HEK293 (cell line): Measurements from ENCODE around the gene OR51V1.

ENCODE experiments used
- CTCF ChIA-PET: fragments of 350-600 bp; formaldehyde crosslinking; extraction: SDS; loops from one replicate; lab custom pipeline; 2021; ENCODE audit warnings: antibody characterized with exemption; lab: Yijun Ruan, JAX
- POLR2A ChIA-PET: fragments of 300-600 bp; formaldehyde crosslinking; extraction: SDS; loops from one replicate; lab custom pipeline; 2020; ENCODE audit warnings: antibody characterized with exemption, inconsistent platforms; lab: Yijun Ruan, JAX
- H3K27ac ChIP-seq: fragments of 200-500 bp; sonication (Bioruptor generic); 2 replicates; pipeline ENCODE4 v1.5.1; 2014; ENCODE audit warnings: low read depth, low read length, control low read depth, inconsistent platforms; ENCODE audit errors: extremely low read depth
- H3K36me3 ChIP-seq, 2 experiments: fragments of 200-500 bp in 1 of 2; sonication (Bioruptor generic) in 1 of 2; 1 replicate in 1 of 2; 2 replicates in 1 of 2; pipeline ENCODE4 v1.5.1; 2014 to 2017; ENCODE audit warnings: inconsistent platforms in 2 of 2, low read length in 2 of 2; ENCODE audit not compliant: control insufficient read depth in 2 of 2, insufficient read depth in 1 of 2
- H3K4me1 ChIP-seq: fragments of 200-500 bp; sonication (Bioruptor generic); 2 replicates; pipeline ENCODE4 v1.5.1; 2014; ENCODE audit warnings: mild to moderate bottlenecking, low read length, inconsistent platforms; ENCODE audit not compliant: control insufficient read depth, insufficient read depth
- H3K4me3 ChIP-seq: 2 replicates; pipeline ENCODE4 v1.5.1; 2011; ENCODE audit warnings: low read depth, mild to moderate bottlenecking, control low read depth, low read length, moderate library complexity
- H3K9me3 ChIP-seq: fragments of 200-500 bp; sonication (Bioruptor generic); 2 replicates; pipeline ENCODE4 v1.5.1; 2014; ENCODE audit warnings: low read depth, low read length, inconsistent platforms; ENCODE audit not compliant: control insufficient read depth, insufficient read depth
- BCL11B ChIP-seq: fragments of 450-650 bp; formaldehyde crosslinking; IDR thresholded peaks from 2 replicates; pipeline ENCODE4 v1.5.1; 2016; ENCODE audit warnings: low read depth, missing biosample characterization, missing genetic modification characterization
- CTCF ChIP-seq: fragments of 450-650 bp; formaldehyde crosslinking; IDR thresholded peaks from 2 replicates; pipeline ENCODE4 v1.5.1; 2016; ENCODE audit warnings: missing biosample characterization, missing genetic modification characterization
- GLIS1 ChIP-seq: fragments of 450-650 bp; formaldehyde crosslinking; IDR thresholded peaks from 2 replicates; pipeline ENCODE4 v1.5.1; 2016; ENCODE audit warnings: missing biosample characterization, missing genetic modification characterization
- GLIS2 ChIP-seq: fragments of 450-650 bp; formaldehyde crosslinking; IDR thresholded peaks from 2 replicates; pipeline ENCODE4 v1.5.1; 2016; ENCODE audit warnings: missing biosample characterization, missing genetic modification characterization
- IKZF3 ChIP-seq: fragments of 450-650 bp; IDR thresholded peaks from 2 replicates; pipeline ENCODE4 v1.5.0; 2018; ENCODE audit warnings: missing biosample characterization, mild to moderate bottlenecking, missing genetic modification characterization, moderate library complexity
- KLF8 ChIP-seq: fragments of 450-650 bp; formaldehyde crosslinking; IDR thresholded peaks from 2 replicates; pipeline ENCODE4 v1.5.1; 2016; ENCODE audit warnings: missing biosample characterization, missing genetic modification characterization
- PRDM1 ChIP-seq: fragments of 450-650 bp; formaldehyde crosslinking; IDR thresholded peaks from 2 replicates; pipeline ENCODE4; 2016; ENCODE audit warnings: missing biosample characterization, missing genetic modification characterization
- SALL2 ChIP-seq: fragments of 450-650 bp; formaldehyde crosslinking; IDR thresholded peaks from 2 replicates; pipeline ENCODE4 v1.5.0; 2017; ENCODE audit warnings: missing biosample characterization, mild to moderate bottlenecking, missing genetic modification characterization, borderline replicate concordance
- ZBTB8A ChIP-seq: fragments of 450-650 bp; formaldehyde crosslinking; IDR thresholded peaks from 2 replicates; pipeline ENCODE4 v1.5.1; 2016; ENCODE audit warnings: missing biosample characterization, missing genetic modification characterization
- ZNF133 ChIP-seq: fragments of 450-650 bp; formaldehyde crosslinking; IDR thresholded peaks from 2 replicates; pipeline ENCODE4 v1.5.1; 2016; ENCODE audit warnings: missing biosample characterization, missing genetic modification characterization
- ZNF202 ChIP-seq: fragments of 450-650 bp; formaldehyde crosslinking; IDR thresholded peaks from 2 replicates; pipeline ENCODE4 v1.5.1; 2016; ENCODE audit warnings: missing biosample characterization, missing genetic modification characterization, borderline replicate concordance
- ZNF223 ChIP-seq: fragments of 450-650 bp; formaldehyde crosslinking; IDR thresholded peaks from 2 replicates; pipeline ENCODE4 v1.5.1; 2016; ENCODE audit warnings: missing biosample characterization, missing genetic modification characterization
- ZNF274 ChIP-seq, 2 experiments: fragments of 200-500 bp in 1 of 2; fragments of 450-650 bp in 1 of 2; sonication (Bioruptor generic) in 1 of 2; formaldehyde crosslinking in 1 of 2; IDR thresholded peaks; 2 replicates each; pipeline versions ENCODE4 v1.5.1 to v1.6.1; 2014 to 2016; ENCODE audit warnings: borderline replicate concordance in 1 of 2, inconsistent platforms in 1 of 2, low read length in 1 of 2, missing biosample characterization in 1 of 2, missing genetic modification characterization in 1 of 2
- ZNF311 ChIP-seq: fragments of 450-650 bp; formaldehyde crosslinking; IDR thresholded peaks from 2 replicates; pipeline ENCODE4 v1.5.1; 2017; ENCODE audit warnings: missing biosample characterization, missing genetic modification characterization, borderline replicate concordance
- ZNF362 ChIP-seq: fragments of 450-650 bp; formaldehyde crosslinking; IDR thresholded peaks from 2 replicates; pipeline ENCODE4 v1.5.1; 2016; ENCODE audit warnings: missing biosample characterization, missing genetic modification characterization
- ZNF449 ChIP-seq: fragments of 450-650 bp; formaldehyde crosslinking; IDR thresholded peaks from 2 replicates; pipeline ENCODE4 v1.5.1; 2017; ENCODE audit warnings: missing biosample characterization, mild to moderate bottlenecking, missing genetic modification characterization, moderate library complexity
- ZNF530 ChIP-seq: fragments of 450-650 bp; formaldehyde crosslinking; IDR thresholded peaks from 2 replicates; pipeline ENCODE4 v1.5.1; 2016; ENCODE audit warnings: low read depth, missing biosample characterization, missing genetic modification characterization
- ZNF560 ChIP-seq: fragments of 450-650 bp; formaldehyde crosslinking; IDR thresholded peaks from 2 replicates; pipeline ENCODE4 v1.5.1; 2017; ENCODE audit warnings: missing biosample characterization, missing genetic modification characterization, borderline replicate concordance
- ZNF561 ChIP-seq: fragments of 450-650 bp; IDR thresholded peaks from 2 replicates; pipeline ENCODE4 v1.5.1; 2018; ENCODE audit warnings: missing biosample characterization, missing genetic modification characterization, borderline replicate concordance
- ZNF623 ChIP-seq: fragments of 450-650 bp; formaldehyde crosslinking; IDR thresholded peaks from 2 replicates; pipeline ENCODE4 v1.5.1; 2016; ENCODE audit warnings: missing biosample characterization, missing genetic modification characterization
- ZNF645 ChIP-seq: fragments of 450-650 bp; formaldehyde crosslinking; IDR thresholded peaks from 2 replicates; pipeline ENCODE4; 2016; ENCODE audit warnings: missing biosample characterization, missing genetic modification characterization
- ZNF660 ChIP-seq: fragments of 450-650 bp; IDR thresholded peaks from 2 replicates; pipeline ENCODE4 v1.5.1; 2018; ENCODE audit warnings: missing biosample characterization, mild to moderate bottlenecking, missing genetic modification characterization
- ZNF664 ChIP-seq: fragments of 450-650 bp; formaldehyde crosslinking; IDR thresholded peaks from 2 replicates; pipeline ENCODE4 v1.5.1; 2016; ENCODE audit warnings: missing biosample characterization, missing genetic modification characterization
- ZNF768 ChIP-seq: fragments of 450-650 bp; formaldehyde crosslinking; IDR thresholded peaks from 2 replicates; pipeline ENCODE4 v1.5.1; 2018; ENCODE audit warnings: missing biosample characterization, mild to moderate bottlenecking, missing genetic modification characterization
- ZNF843 ChIP-seq: fragments of 450-650 bp; formaldehyde crosslinking; IDR thresholded peaks from 2 replicates; pipeline ENCODE4 v1.5.1; 2016; ENCODE audit warnings: missing biosample characterization, missing genetic modification characterization

Gene OR51V1

GRCh38 chr11:5197536-5197935 is 2.9 kb downstream of the OR51V1 start:
- ChIA-PET POLR2A (no interaction called here), CTCF (interaction anchor here (0.6 to 1.2 kb wide), 2 partner anchors 42 to 92 kb away, joined by 3 to 5 read pairs; no protein-coding TSS in a partner anchor)
- no peak overlapping the region for H3K4me3 ChIP-seq
- H3K4me1 ChIP-seq, result no peaks in the 10 kb centered on the region
- TF ChIP-seq IKZF3 (tag by site-specific recombination) (no peak), ZNF223 (no peak), ZNF660 (tag by site-specific recombination) (no peak), PRDM1 (tag by site-specific recombination) (no peak), ZNF843 (tag by site-specific recombination) (no peak)
- H3K9me3 ChIP-seq, result no peaks in the 10 kb centered on the region
- H3K27ac ChIP-seq, result no peak overlapping the region
- no peaks in the 10 kb centered on the region for H3K36me3 ChIP-seq

GRCh38 chr11:5196731-5197130 is 3.8 kb downstream of the OR51V1 start:
- no peak overlapping the region for H3K27ac ChIP-seq
- no peaks in the 10 kb centered on the region for H3K9me3 ChIP-seq
- no peaks in the 10 kb centered on the region for H3K4me1 ChIP-seq
- CTCF ChIA-PET, result interaction anchor here (1.2 kb wide), 1 partner anchor 93 kb away, joined by 3 read pairs; no protein-coding TSS in a partner anchor
- POLR2A ChIA-PET, result no interaction called here
- TF ChIP-seq ZNF768 (tag by site-specific recombination) (no peak), ZNF664 (tag by site-specific recombination) (no peak), ZNF202 (tag by site-specific recombination) (no peak), SALL2 (tag by site-specific recombination) (no peak), ZNF449 (no peak), ZNF623 (tag by site-specific recombination) (no peak), ZNF133 (tag by site-specific recombination) (no peak), BCL11B (tag by site-specific recombination) (no peak), CTCF (tag by site-specific recombination) (no peak), ZNF561 (tag by site-specific recombination) (no peak)
- no peak overlapping the region for H3K4me3 ChIP-seq
- H3K36me3 ChIP-seq, result no peaks in the 10 kb centered on the region

- ChIA-PET POLR2A (no interaction called here), CTCF (no interaction called here)
- Histone ChIP-seq H3K9me3 (no peaks in the 10 kb centered on the region), H3K36me3 (no peaks in the 10 kb centered on the region), H3K27ac (no peak overlapping the region), H3K4me3 (no peak overlapping the region), H3K4me1 (no peaks in the 10 kb centered on the region)
- no peak for TF ChIP-seq ZNF274 (IDR thresholded peaks at IDR 0.05; ENCODE audit: low read length)
- TF ChIP-seq ZNF274 (tag by site-specific recombination; IDR thresholded peaks at IDR 0.05; ENCODE audit: borderline replicate concordance), result no peak
- TF ChIP-seq KLF8 (tag by site-specific recombination), result no peak
- TF ChIP-seq ZNF561 (tag by site-specific recombination), result no peak
- no peak for TF ChIP-seq ZNF645
- TF ChIP-seq GLIS1 (tag by site-specific recombination), result no peak
- TF ChIP-seq CTCF (tag by site-specific recombination), result no peak
- TF ChIP-seq ZNF530 (tag by site-specific recombination), result no peak
- TF ChIP-seq ZNF311 (tag by site-specific recombination), result no peak
- TF ChIP-seq ZNF362, result no peak
- no peak for TF ChIP-seq ZBTB8A
- no peak for TF ChIP-seq GLIS2 (tag by site-specific recombination)
- TF ChIP-seq ZNF560 (tag by site-specific recombination), result no peak
These were observed 4.4 kb downstream of the OR51V1 start for GRCh38 chr11:5196067-5196466.
